ENCODE measurements around the gene FOXO3.

The FOXO3 gene

GRCh38 chr6:108594640-108595039 lies 33.9 kb downstream of the FOXO3 start:
- DNase-seq (ENCODE audit: low read depth), result no peak

DNA sequence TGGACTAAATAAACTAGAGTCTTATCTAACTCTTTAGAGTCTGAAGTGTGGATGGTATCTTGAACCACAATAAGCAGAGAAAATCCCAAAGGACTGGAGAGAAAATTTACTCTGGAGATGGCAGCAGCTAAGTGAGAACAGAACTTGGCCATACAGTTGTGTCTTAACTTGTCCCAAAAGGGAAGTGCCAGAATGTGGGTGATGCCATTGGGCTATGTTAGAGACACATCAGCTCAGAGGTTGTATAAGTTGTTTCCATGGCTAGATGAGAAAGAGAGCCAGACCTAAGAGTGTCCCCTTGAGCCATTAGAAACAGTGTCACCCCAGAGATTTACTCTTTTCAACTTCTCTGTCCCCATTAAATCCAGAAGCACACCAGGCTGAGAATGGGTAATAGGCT lies 36.2 kb downstream of the FOXO3 start:
- no peak for DNase-seq (ENCODE audit: low read depth)

GRCh38 chr6:108597572-108598304 lies 37.0 kb downstream of the FOXO3 start:
- DNase-seq (ENCODE audit: low read depth), result no peak

DNA sequence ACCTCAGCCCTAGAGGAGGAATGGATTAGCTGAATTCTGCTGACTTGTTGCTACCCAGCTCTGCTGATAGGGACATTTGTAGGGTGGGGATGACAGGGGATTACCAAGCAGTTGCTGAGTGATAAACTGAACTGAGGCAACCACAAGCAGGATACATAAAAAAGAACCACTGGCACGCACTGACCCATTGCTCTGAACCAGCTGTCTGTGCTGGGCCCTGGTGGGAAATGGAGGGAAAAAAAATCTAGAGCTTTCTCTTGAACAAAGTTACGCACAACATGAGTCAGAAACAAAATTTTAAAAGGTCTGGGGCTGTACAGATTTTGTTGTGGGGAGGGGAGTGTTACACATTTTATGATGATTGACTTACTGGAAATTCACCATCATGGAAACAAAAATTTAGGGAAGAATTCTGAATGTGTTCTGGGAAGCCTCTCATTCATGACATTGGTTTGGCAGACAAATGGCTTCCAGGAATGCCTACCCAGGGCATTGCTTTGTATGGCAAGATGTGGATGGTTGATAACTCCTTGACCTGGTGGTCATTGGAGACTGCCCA lies 37.7 kb downstream of the FOXO3 start:
- DNase-seq (ENCODE audit: low read depth), result no peak

- no peak for DNase-seq (ENCODE audit: low read depth)
Observed at GRCh38 chr6:108604156-108604555, 43.4 kb downstream of the FOXO3 start.

DNA sequence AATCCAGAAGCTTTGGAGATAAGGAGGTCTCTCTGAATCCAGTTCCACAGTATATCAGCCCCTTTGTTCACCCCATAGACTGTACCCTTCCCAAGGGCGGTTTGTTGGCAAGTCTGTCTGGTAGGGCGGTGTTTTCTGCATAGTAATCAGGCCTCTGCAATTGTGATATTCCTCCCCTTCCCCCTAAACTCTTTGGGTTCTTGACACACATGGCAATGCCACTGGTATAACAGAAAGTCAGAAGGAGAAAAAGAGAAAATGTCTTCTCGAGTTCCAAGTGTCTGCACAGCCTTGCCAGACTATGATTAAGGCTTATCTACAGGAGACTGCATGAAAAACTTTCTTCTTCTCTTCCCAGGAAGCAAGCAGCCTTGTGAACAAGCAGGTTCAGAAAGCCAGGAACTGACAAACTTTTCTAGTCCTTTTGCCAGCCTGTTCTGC lies 45.6 kb downstream of the FOXO3 start:
- DNase-seq (ENCODE audit: low read depth), result no peak

DNA sequence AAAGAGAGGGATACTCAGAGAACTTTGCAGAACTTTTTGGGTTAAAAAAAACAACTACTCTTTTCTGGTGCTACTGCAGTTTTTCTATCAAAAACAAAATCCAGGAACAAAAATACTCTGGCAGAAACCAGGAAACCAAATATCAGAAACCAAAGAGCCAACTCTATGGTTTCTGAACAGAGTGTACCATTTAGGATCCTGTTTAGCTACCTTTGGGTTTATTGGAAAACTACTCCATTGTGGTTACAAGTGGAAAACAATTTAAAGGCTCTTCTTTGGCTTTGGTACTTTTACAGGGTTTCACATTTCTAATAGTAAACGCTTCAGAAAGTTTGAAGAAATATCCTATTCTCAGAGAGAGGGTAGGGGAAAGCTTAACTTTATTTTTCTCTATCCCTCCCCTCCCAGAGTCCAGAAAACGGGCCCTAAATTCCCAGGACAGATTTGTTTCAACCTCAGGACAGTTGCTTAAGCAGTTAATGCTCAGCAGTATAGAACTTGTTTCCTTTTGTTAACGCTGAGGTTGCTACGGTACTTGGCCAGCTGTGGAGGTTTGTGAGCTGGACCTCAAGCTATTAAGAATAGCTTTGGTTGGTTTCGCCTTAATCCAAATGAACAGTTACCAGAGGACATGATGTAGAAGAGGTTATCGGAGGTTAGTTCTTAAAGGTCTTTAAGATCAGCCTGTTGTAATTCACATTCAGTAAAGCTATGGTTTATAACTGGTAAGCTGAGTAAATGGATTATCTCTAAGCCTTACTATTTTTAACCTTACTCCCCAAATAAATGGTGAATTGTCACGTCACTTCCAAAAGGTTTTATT lies 47.9 kb downstream of the FOXO3 start:
- no peak for DNase-seq (ENCODE audit: low read depth)

- no peak for DNase-seq (ENCODE audit: low read depth)
Observed at GRCh38 chr6:108609276-108609769, 48.6 kb downstream of the FOXO3 start.

- no peak for DNase-seq (ENCODE audit: low read depth)
Observed at GRCh38 chr6:108610270-108610839, 49.6 kb downstream of the FOXO3 start.

GRCh38 chr6:108610957-108611586 lies 50.4 kb downstream of the FOXO3 start:
- no peak for DNase-seq (ENCODE audit: low read depth)

DNA sequence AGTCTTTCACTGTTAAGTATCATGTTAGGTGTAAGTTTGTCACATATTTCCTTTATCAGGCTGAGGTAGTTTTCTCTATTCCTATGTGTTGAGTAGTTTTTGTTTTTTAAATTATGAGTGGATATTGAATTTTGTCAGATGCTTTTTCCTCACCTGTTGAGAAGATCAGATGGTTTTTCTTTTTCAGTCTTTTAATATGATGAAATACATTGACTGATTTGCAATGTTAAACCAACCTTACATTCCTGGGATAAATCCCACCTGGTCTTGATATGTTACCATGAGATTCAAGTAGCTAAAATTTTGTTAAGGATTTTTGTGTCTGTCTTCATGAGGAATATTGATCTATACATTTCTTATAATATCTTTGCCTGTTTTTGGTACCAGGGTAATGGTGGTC lies 52.1 kb downstream of the FOXO3 start:
- DNase-seq (ENCODE audit: low read depth), result no peak

DNA sequence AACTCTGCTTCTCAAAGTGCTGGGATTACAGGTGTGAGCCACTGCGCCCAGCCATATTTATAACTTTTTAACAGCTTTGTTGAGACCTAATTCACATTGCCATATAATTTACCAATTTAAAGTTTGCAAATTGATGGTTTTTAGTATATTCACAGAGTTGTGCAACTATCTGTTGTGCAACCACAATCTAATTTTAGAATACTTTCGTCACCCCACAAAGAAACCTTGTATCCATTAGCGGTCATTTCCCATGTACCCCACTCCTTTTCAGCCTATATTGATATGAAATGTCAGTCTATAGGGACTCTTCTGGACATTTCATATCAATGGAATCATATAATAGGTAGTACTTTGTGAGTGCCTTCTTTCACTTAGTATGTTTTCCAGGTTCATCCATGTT lies 55.8 kb downstream of the FOXO3 start:
- DNase-seq (ENCODE audit: low read depth), result no peak

DNA sequence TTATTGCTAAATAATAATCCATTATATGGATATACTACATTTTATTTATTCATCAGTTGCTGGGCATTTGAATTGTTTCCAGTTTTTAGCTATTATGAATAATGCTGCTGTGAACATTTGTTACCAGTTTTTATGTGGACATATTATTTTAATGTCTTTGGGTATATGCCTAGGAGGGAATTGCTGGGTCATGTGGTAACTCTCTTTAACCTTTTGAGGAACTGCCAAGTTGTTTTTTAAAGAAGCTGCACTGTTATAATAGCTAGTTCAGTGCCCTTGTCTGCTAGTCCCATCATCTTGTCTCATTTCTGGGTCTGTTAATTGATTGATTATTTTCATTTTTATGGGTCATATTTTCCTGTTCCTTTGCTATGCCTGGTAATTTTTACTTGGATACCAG lies 56.3 kb downstream of the FOXO3 start:
- DNase-seq (ENCODE audit: low read depth), result no peak

- DNase-seq (ENCODE audit: low read depth), result no peak
Observed at GRCh38 chr6:108618623-108619152, 58.0 kb downstream of the FOXO3 start.

DNA sequence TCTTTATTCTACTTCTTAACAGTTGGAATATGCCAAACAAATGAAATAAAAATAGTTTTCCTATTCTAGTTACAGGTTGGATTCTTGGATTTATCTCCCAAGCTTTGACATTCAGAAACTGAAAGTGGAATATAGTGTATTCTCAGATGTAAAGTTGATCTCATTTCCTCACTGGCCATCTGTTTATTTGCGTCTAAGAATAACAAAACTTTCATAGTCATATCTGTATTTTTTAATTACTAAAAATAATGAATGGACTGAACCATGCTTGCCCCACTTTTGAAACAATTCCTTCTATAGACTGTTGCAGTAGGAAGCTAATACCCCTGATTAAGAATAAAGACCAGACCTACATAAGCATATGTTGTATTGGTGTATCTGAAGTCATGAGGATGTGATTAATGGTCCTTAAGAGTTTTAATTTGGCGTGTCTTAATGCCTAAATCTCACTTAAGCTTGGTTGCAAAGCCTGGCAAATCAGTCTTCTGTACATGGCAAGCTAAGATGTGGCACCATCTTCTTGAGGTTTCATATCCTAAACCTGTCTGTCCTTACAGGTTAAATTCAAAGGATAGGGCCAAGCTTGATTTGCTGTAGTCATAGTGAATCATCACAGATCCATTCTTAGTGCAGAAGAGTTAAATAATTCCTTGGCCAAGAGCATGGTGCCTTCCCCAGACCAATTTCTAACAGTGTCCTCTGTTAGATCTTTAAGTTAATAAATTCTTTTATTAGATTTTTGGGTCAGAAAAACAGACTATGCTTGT lies 58.9 kb downstream of the FOXO3 start:
- no peak for DNase-seq (ENCODE audit: low read depth)

- DNase-seq (ENCODE audit: low read depth), result no peak
Observed at GRCh38 chr6:108621117-108621516, 60.4 kb downstream of the FOXO3 start.

GRCh38 chr6:108622641-108623298 lies 62.1 kb downstream of the FOXO3 start:
- no peak for DNase-seq (ENCODE audit: low read depth)

- no peak for DNase-seq (ENCODE audit: low read depth)
Observed at GRCh38 chr6:108623995-108624394, 63.3 kb downstream of the FOXO3 start.

GRCh38 chr6:108625581-108625980 lies 64.9 kb downstream of the FOXO3 start:
- DNase-seq (ENCODE audit: low read depth), result no peak

GRCh38 chr6:108626777-108627176 lies 66.1 kb downstream of the FOXO3 start:
- DNase-seq (ENCODE audit: low read depth), result no peak
